SW480 (cell line): ENCODE measurements around the gene PROSER3.
"Not testable (repeated sequence)": the region's sequence is repeated elsewhere in the genome, so short reads cannot be mapped to it uniquely, and the experiment has no call there.

ENCODE experiments used
- DNase-seq: peaks from one replicate; pipeline ENCODE4 v3.0.0-alpha.2; 2016; ENCODE audit warnings: low spot score

Gene PROSER3

DNA sequence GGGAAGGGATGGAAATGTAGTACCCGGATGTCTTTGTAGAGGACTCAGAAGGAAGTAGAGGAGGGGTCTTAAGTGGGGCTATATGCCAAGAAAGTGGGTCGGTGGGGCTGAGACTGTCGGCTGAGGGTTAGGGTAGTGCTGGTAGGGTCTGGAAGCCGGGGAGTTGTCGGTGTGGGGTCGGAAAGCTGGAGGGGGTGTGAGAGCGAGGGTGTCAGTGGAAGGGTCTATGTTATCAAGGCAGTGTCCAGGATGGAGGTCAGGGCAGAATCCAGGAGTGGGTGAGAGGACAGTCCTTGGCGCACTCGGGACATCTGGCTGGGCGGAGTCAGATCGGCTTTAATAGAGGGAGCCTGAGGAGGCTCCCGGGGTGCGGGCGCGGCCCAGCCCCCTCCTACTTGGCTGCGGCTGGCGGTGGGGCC, 2.8 kb upstream of the PROSER3 start:
- no peak for DNase-seq

DNA sequence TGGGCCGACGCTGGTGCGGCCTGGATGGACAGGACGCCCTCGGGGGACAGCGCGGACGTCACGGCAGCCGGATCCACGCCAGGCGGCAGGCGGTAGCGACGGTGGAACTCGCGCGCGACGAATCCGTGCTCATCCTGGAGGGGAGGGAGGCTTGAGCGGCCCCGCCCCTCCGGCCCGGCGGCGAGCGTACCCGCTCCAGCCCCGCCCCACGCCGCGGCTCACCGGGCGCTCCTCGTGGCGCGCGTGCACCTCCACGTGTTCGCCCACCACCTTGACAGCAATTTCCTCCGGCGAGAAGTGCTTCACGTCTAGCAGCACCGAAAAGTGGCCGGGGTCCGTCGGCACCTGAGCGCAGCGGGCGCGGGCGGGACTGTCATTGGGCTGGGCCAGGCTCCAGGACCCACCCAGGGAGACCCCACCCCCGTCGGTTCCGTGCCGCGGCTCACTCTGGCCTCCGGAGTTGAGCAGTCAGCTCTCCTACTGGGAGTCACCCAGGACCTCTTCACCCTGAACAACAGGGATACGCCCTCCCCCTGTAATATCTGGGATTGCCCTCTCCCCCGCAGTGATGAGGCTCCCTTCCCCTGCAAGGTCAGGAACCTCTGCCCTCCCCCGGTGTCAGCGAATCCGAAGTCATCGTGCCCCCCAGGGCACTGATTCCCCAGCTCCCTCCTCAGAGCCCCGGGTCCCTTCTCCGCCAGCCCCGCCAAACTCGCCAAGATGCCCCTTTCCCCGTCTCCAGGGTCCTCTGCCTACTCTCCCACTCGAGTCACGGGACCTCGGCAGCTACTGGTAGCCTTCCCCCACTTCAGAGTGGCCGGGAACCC, 2.2 kb upstream of the PROSER3 start:
- DNase-seq, result no peak

GRCh38 chr19:35756377-35757230, 1.4 kb upstream of the PROSER3 start, which contains the start of gene HSPB6:
Gene HSPB6, minus strand, starts transcription at chr19:35757029. Its CDS starts 21 bp downstream, at chr19:35757008.
- no peak for DNase-seq

GRCh38 chr19:35757231-35757748, 686 bp upstream of the PROSER3 start:
- DNase-seq, result no peak

- DNase-seq, result no peak
These were observed 1.7 kb downstream of the PROSER3 start for GRCh38 chr19:35759697-35760096.

- DNase-seq, result no peak
These were observed 2.9 kb downstream of the PROSER3 start for GRCh38 chr19:35760711-35761349.

DNA sequence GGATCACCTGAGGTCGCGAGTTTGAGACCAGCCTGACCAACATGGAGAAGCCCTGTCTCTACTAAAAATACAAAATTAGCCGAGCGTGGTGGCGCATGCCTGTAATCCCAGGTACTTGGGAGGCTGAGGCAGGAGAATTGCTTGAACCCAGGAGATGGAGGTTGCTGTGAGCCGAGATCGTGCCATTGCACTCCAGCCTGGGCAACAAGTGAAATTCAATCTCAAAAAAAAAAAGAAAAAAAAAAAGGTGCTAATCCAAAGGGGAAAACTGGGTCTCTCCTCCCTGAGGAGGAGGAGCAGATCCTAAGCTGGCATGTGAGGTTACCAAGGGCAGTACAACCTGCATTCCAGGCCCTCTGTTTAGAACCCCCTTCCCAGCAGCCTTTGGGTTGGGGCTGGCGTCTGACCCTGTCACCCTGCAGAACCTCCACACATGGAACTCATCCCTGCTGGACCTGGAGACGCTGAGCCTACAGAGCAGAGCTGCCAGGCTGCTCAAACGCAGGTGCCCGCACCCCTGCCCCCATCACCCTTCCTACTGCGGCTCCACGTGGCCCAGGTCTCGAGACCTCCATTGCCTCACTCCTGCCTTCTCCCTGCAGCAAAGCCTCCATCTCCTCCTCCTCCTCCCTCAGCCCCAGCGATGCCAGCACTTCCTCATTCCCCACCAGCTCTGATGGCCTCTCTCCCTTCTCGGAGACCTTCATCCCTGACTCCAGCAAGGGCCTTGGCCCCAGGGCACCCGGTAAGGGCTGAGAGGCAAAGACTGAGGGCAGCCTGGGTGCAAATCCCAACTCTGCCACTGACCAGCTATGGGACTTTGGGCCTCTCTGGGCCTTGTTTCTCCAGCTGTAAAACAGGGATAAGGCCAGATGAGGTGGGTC, 6.7 kb downstream of the PROSER3 start:
- no peak for DNase-seq

- no peak for DNase-seq
These were observed 8.7 kb downstream of the PROSER3 start for GRCh38 chr19:35766571-35767104.

- no peak for DNase-seq
These were observed 9.5 kb downstream of the PROSER3 start for GRCh38 chr19:35767288-35768081.

- no peak for DNase-seq
These were observed 10.1 kb downstream of the PROSER3 start for GRCh38 chr19:35768082-35768421.

- not testable (repeated sequence) for DNase-seq
These were observed 14.4 kb downstream of the PROSER3 start for GRCh38 chr19:35772362-35772761.

DNA sequence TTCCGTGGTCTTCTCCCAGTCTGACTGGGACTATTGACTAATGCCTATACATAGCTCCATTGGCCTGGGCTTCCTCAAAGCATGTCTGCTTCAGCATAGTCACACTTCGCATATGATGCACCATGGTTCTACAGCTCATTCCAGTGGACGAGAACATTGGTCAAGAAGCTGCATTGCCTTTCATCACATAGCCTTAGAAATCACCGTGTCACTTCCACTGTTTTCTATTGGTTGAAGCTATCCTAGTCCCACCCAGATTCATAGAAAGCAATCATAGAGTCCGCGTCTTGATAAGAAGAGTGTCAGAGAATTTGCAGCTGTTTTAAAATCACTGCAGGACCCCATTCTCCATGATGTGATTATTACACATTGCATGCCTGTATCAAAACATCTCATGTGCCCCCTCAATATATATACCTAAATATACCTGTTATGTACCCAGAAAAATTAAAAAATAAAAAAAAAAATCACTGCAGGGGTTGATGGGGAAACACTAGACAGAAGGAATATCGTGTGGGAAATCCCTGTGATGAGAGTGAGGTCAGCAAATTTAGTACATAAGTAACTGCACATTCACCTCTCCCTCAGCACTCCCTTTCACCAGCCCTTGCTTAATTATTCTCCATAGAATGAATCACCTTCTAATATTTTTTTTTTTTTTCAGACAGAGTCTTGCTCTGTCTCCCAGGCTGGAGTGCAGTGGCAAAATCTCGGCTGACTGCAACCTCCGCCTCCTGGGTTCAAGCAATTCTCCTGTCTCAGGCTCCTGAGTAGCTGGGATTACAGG, 15.2 kb downstream of the PROSER3 start:
- no peak for DNase-seq

DNA sequence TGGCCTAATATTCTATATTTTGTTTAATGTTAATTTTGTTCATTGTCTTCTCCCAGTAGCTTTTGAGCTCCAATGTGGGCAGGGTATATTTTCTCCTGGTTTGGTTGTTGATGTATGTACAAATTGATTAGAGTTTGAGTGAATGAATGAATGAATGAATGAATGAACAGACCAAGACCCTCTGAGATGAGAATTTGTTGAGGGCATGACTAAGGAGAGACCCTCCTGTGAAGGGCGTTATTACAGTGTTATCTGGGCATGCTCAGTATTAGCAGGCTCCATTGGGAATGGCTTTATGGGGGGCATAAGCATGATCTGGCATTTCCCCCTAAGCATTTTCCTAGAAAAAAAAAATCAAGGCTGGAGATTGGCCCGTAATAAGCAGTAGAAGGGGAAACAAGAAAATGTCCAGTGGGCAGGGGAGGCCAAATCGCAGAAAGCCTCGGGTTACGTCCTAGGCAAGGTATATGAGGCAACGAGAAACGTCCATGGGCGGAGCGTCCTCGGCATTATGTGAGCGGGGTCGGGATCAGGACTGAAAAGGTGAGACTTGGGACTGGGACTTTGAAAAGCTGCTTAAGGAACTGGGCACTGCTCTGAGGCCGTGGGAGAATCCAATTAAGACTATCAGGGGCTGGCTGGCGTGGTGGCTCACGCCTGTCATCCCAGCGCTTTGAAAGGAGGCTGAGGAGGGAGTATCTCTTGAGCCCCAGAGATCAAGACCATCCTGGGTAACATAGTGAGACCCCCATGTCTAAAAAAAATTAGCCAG, 16.5 kb downstream of the PROSER3 start:
- DNase-seq, result peak; percentile 40

DNA sequence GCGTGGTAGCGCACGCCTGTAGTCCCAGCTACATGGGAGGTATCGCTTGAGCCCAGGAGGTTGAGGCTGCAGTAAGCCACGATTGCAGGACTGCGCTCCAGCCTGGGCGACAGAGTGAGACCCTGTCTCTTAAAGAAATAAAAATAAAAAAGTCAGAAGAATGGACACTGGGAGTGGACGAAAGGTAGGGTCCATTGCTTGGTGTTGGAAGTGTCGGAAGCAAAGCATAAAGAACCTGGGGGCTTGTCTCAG, 17.0 kb downstream of the PROSER3 start:
- no peak for DNase-seq

DNA sequence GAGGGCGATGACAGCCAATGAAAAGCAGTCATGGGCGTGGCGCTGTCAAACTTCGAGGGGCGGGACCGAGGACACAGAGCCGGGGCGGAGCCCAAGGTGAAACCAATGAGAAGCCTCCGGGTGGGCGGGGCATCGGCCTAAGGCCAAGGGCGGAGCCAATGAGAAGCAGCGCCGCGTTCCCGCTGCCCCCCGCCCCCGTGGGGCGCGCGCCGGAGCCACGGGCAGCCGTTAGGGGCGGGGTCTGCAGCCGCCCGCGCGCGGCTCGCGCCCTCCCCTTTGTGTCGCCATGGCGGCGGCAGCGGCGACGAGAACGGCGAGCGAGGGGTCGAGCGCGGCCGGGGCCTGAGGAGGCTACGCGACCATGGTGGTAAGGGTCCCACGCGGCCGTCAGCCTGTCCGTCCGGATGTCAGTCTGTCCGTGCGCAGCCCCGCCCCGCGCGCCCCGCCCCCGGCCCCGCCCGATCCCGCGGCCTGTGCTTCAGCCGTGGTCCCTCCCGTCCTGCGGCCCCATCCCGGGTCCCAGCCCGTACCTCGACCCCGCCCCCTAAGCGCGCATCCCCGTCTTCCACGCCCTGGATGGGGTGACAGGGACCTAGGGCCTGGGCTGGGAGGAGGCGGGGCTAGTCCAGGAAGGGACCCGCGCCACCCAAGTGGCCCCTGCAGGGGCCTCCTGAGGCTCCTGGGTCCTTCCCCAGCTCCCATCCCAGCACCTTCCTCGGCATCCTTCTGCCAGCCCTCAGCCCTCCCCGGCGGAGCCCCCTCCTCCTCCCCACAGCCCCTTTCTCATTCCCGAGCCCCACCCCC, 17.5 kb downstream of the PROSER3 start, which contains the start of gene ARHGAP33:
TSS of gene ARHGAP33 (plus strand) at position 267 of the 804 bp plus-strand sequence. CDS start at position 362, 95 bp downstream.
- peak; percentile 98 for DNase-seq

GRCh38 chr19:35776102-35776788, 18.3 kb downstream of the PROSER3 start:
- no peak for DNase-seq
